ENCODE measurements around the gene CFP.

GRCh38 chrX:47658684-47659420 is 29.1 kb upstream of the CFP start, which contains the start of gene UXT:
- TF ChIP-seq CTCF (IDR thresholded peaks at IDR 0.05 in 2 of 3, conservative IDR thresholded peaks at IDR 0.05 in 1 of 3; ENCODE audit: borderline replicate concordance in 1 of 3, insufficient read depth in 1 of 3, low read depth in 2 of 3, low read length in 2 of 3): no peak
- TF ChIP-seq REST (IDR thresholded peaks at IDR 0.05; ENCODE audit: low read depth): no peak
- TF ChIP-seq POLR2AphosphoS5 (IDR thresholded peaks at IDR 0.05; ENCODE audit: low read depth, low read length): peak; percentile 2
